SK-N-SH treated with all-trans-retinoic acid at 6 μM for 48 hours (cell line): ENCODE data around the gene ABTB1.

Experiments
- ATAC-seq: fragments of 200-7000 bp; cut with Tn5 transposase; 3 replicates; pipeline ENCODE4 v1.9.1; 2020; ENCODE audit warnings: mild to moderate bottlenecking, moderate library complexity
- ARNTL ChIP-seq: fragments of 450-650 bp; formaldehyde crosslinking; IDR thresholded peaks from 2 replicates; pipeline ENCODE4 v1.5.0; 2020; ENCODE audit warnings: low read depth, mild to moderate bottlenecking, moderate library complexity, borderline replicate concordance
- BACH2 ChIP-seq: fragments of 250-450 bp; sonication (Bioruptor Pico); IDR thresholded peaks from 2 replicates; pipeline ENCODE4 v1.9.0; 2021; ENCODE audit warnings: mild to moderate bottlenecking, borderline replicate concordance
- ESRRG ChIP-seq: fragments of 250-450 bp; sonication (Bioruptor Pico); IDR thresholded peaks from 2 replicates; pipeline ENCODE4 v1.6.1; 2021; ENCODE audit warnings: mild to moderate bottlenecking
- GLIS3 ChIP-seq: fragments of 250-450 bp; sonication (Bioruptor Pico); IDR thresholded peaks from 2 replicates; pipeline ENCODE4 v1.5.0; 2020; ENCODE audit warnings: mild to moderate bottlenecking, moderate library complexity
- ISL1 ChIP-seq: fragments of 250-450 bp; sonication (Bioruptor Pico); IDR thresholded peaks from 2 replicates; pipeline ENCODE4 v2.1.2; 2022; ENCODE audit warnings: mild to moderate bottlenecking, moderate library complexity
- OSR1 ChIP-seq: fragments of 250-450 bp; sonication (Bioruptor Pico); IDR thresholded peaks from 2 replicates; pipeline ENCODE4 v1.8.0; 2022; ENCODE audit warnings: moderate library complexity, mild to moderate bottlenecking, inconsistent platforms
- PPARA ChIP-seq: fragments of 250-450 bp; sonication (Bioruptor Pico); IDR thresholded peaks from 2 replicates; pipeline ENCODE4 v1.5.0; 2020; ENCODE audit warnings: mild to moderate bottlenecking, borderline replicate concordance
- SNAI2 ChIP-seq: fragments of 250-450 bp; sonication (Bioruptor Pico); IDR thresholded peaks from 2 replicates; pipeline ENCODE4 v1.5.0; 2020; ENCODE audit warnings: mild to moderate bottlenecking, moderate library complexity
- TCF4 ChIP-seq: fragments of 250-450 bp; sonication (Bioruptor Pico); IDR thresholded peaks from 2 replicates; pipeline ENCODE4 v1.8.0; 2021; ENCODE audit warnings: mild to moderate bottlenecking, moderate library complexity, borderline replicate concordance
- ZC3H10 ChIP-seq: fragments of 250-450 bp; sonication (Bioruptor Pico); IDR thresholded peaks from 2 replicates; pipeline ENCODE4 v1.5.1; 2021; ENCODE audit warnings: mild to moderate bottlenecking, moderate library complexity
- ZFP3 ChIP-seq: fragments of 250-450 bp; sonication (Bioruptor Pico); IDR thresholded peaks from 2 replicates; pipeline ENCODE4 v1.5.0; 2020; ENCODE audit warnings: mild to moderate bottlenecking, moderate library complexity
- ZFP30 ChIP-seq: fragments of 450-650 bp; formaldehyde crosslinking; IDR thresholded peaks from 2 replicates; pipeline ENCODE4 v1.5.0; 2022; ENCODE audit warnings: mild to moderate bottlenecking, moderate library complexity
- ZNF70 ChIP-seq: fragments of 450-650 bp; formaldehyde crosslinking; IDR thresholded peaks from 2 replicates; pipeline ENCODE4 v1.5.0; 2020; ENCODE audit warnings: mild to moderate bottlenecking, moderate library complexity
- ZNF8 ChIP-seq: fragments of 450-650 bp; formaldehyde crosslinking; IDR thresholded peaks from 2 replicates; pipeline ENCODE4 v1.5.0; 2020; ENCODE audit warnings: mild to moderate bottlenecking, moderate library complexity
- TF ChIP-seq, protein P1 (sequence below): fragments of 250-450 bp; sonication (Bioruptor Pico); IDR thresholded peaks from 2 replicates; pipeline ENCODE4 v1.8.0; 2020; ENCODE audit warnings: mild to moderate bottlenecking, moderate library complexity, borderline replicate concordance
- TF ChIP-seq, protein P2 (sequence below): fragments of 250-450 bp; sonication (Bioruptor Pico); IDR thresholded peaks from 2 replicates; pipeline ENCODE4 v1.5.0; 2020; ENCODE audit warnings: mild to moderate bottlenecking, moderate library complexity
- TF ChIP-seq, protein P3 (sequence below): fragments of 250-450 bp; sonication (Bioruptor Pico); IDR thresholded peaks from 2 replicates; pipeline ENCODE4 v1.5.1; 2020; ENCODE audit warnings: low read depth, mild to moderate bottlenecking, moderate library complexity

Gene ABTB1

DNA sequence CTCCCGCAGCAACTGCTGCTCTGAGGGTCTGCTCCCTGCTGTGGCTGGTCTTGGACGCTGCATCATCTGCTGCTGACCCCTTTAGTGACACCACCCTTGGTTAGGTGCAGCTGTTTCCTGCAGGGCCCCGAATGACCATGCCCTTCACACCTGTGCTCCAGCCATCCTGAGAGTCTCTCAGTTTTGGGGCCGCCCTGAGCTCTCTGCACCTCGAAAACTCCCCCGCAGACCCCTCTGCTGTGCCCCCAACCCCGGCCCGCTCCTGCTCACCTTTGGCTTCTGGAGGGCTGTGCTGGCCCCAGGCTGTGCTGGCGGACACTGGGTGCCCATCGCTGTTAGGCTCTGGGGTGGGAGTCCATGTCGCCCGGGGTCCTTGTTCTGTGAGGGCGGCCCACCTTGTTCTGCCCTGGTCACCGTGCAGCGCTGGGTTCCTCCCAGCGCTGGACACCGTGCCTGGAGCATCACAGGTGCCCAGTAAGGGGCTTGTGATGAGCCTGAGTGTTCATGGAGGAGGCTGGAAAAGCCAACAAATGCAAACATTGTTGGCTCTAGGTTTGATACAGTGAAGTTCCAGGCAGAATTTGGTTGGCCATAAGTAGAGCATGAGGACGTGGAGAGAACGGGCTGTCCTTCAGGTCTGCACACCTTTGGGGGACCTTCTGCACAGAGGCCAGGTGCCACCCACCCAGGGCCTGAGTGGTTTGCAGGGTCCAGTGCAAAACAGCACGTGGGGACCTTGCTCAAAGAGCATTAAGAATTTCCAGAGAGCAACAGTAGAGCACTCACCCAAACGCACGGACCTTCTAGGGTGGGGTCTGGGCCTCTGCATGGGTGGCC lies 12.3 kb downstream of the ABTB1 start:
- ATAC-seq = no peak
- TF ChIP-seq PPARA (CRISPR knock-in tag) = no peak
- TF ChIP-seq OSR1 (CRISPR knock-in tag) = no peak
- no peak for TF ChIP-seq ESRRG (CRISPR knock-in tag)
- TF ChIP-seq ZC3H10 (CRISPR knock-in tag) = no peak
- TF ChIP-seq ZFP3 (CRISPR knock-in tag) = no peak
- no peak for TF ChIP-seq BACH2 (CRISPR knock-in tag)
- no peak for TF ChIP-seq SNAI2 (CRISPR knock-in tag)
- no peak for TF ChIP-seq ZNF70 (CRISPR knock-in tag)
- TF ChIP-seq ISL1 = no peak
- no peak for TF ChIP-seq TCF4
- TF ChIP-seq ARNTL (CRISPR knock-in tag) = no peak

DNA sequence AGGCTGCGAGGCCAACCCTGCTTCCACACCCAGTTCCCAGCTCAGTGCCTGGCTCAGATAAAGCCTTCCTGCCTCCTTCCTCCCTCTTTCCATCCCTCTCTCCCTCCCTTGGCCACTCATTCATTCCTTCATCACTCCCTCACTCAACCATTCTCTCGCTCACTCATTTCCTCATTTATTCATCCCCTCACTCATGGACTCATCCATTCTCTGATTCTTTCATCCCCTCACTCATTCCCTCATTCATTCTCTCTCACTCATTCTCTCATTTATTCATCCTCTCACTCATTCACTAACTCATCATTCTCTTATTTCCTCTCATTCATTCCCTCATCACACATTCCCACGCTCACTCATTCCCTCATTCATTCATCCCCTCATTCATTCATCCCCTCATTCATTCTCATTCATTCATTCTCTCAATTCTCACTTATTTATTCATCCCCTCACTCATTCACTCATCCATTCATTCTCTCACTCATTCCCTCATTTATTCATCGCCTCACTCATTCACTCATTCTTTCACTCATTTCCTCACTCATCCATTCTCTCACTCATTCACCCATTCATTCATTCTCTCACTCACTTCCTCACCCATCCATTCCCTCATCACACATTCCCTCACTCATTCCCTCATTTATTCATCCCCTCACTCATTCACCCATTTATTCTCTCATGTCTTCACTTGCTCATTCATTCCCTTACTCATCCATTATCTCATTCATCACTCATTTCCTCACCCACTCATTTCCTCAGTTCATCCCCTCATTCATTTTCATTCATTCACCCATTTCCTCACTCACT lies 13.2 kb downstream of the ABTB1 start:
- no peak for ATAC-seq
- TF ChIP-seq, protein P1, sequence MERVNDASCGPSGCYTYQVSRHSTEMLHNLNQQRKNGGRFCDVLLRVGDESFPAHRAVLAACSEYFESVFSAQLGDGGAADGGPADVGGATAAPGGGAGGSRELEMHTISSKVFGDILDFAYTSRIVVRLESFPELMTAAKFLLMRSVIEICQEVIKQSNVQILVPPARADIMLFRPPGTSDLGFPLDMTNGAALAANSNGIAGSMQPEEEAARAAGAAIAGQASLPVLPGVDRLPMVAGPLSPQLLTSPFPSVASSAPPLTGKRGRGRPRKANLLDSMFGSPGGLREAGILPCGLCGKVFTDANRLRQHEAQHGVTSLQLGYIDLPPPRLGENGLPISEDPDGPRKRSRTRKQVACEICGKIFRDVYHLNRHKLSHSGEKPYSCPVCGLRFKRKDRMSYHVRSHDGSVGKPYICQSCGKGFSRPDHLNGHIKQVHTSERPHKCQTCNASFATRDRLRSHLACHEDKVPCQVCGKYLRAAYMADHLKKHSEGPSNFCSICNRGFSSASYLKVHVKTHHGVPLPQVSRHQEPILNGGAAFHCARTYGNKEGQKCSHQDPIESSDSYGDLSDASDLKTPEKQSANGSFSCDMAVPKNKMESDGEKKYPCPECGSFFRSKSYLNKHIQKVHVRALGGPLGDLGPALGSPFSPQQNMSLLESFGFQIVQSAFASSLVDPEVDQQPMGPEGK (CRISPR knock-in tag) = no peak

DNA sequence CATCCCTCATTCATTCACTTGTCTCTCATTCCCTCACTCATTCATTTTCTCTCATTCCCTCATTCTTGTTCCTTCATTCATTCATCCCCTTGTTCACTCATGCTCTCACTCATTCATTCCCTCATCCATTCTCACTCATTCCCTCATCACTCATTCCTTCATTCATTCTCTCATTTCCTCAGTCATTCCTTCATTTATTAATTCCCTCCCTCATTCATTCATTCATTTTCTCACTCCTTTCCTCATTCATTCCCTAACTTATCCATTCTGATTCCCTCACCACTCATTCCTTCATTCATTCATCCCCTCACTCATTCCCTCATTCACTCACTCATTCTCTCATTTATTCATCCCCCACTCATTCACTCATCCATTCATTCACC lies 13.8 kb downstream of the ABTB1 start:
- TF ChIP-seq ESRRG (CRISPR knock-in tag) (no peak), GLIS3 (CRISPR knock-in tag) (no peak), ZNF8 (CRISPR knock-in tag) (no peak)
- TF ChIP-seq, protein P2, sequence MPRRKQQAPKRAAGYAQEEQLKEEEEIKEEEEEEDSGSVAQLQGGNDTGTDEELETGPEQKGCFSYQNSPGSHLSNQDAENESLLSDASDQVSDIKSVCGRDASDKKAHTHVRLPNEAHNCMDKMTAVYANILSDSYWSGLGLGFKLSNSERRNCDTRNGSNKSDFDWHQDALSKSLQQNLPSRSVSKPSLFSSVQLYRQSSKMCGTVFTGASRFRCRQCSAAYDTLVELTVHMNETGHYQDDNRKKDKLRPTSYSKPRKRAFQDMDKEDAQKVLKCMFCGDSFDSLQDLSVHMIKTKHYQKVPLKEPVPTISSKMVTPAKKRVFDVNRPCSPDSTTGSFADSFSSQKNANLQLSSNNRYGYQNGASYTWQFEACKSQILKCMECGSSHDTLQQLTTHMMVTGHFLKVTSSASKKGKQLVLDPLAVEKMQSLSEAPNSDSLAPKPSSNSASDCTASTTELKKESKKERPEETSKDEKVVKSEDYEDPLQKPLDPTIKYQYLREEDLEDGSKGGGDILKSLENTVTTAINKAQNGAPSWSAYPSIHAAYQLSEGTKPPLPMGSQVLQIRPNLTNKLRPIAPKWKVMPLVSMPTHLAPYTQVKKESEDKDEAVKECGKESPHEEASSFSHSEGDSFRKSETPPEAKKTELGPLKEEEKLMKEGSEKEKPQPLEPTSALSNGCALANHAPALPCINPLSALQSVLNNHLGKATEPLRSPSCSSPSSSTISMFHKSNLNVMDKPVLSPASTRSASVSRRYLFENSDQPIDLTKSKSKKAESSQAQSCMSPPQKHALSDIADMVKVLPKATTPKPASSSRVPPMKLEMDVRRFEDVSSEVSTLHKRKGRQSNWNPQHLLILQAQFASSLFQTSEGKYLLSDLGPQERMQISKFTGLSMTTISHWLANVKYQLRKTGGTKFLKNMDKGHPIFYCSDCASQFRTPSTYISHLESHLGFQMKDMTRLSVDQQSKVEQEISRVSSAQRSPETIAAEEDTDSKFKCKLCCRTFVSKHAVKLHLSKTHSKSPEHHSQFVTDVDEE (CRISPR knock-in tag) = no peak
- TF ChIP-seq, all 23 proteins: peak for 0
- ATAC-seq = no peak

DNA sequence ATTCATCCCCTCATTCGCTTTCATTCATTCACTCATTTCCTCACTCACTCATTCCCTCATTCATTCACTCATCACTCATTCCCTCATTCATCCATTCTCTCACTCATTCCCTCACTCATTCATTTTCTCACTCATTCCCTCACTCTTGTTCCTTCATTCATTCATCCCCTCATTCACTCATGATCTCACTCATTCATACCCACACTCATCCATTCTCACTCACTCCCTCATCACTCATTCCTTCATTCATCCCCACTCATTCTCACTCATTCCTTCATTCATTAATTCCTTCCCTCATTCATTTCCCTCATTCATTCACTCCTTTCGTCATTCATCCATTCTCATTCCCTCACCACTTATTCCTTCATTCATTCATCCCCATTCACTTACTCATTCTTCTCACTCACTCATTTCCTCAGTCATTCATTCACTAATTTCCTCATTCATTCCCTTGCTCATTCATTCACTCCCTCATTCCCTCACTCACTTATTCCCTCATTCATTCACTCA lies 14.5 kb downstream of the ABTB1 start:
- ATAC-seq = no peak
- TF ChIP-seq ZNF8 (CRISPR knock-in tag) = no peak
- TF ChIP-seq, protein P1 (CRISPR knock-in tag) = no peak
- TF ChIP-seq TCF4 = no peak
- TF ChIP-seq GLIS3 (CRISPR knock-in tag) = no peak
- no peak for TF ChIP-seq ZFP30 (CRISPR knock-in tag)
- TF ChIP-seq, protein P3, sequence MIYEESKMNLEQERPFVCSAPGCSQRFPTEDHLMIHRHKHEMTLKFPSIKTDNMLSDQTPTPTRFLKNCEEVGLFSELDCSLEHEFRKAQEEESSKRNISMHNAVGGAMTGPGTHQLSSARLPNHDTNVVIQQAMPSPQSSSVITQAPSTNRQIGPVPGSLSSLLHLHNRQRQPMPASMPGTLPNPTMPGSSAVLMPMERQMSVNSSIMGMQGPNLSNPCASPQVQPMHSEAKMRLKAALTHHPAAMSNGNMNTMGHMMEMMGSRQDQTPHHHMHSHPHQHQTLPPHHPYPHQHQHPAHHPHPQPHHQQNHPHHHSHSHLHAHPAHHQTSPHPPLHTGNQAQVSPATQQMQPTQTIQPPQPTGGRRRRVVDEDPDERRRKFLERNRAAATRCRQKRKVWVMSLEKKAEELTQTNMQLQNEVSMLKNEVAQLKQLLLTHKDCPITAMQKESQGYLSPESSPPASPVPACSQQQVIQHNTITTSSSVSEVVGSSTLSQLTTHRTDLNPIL (CRISPR knock-in tag) = no peak
